MCF 10A (cell line): ENCODE data around the gene GSAP. TPM values are rescaled to one million over a fixed set of nuclear protein-coding genes. Genes with fewer than 3 reads are reported as not detected.

ENCODE experiments used
- BruUV-seq: library from RNA; stranded (reverse); fragments of 400-500 nt; replicated peaks from 2 replicates; lab custom pipeline; 2021; lab: Mats Ljungman, UMichigan
- CTCF ChIA-PET: fragments of 300-600 bp; sonication (Branson Sonifier 250); formaldehyde crosslinking; extraction: SDS; loops from one replicate; lab custom pipeline; 2021; ENCODE audit warnings: antibody characterized with exemption, inconsistent platforms; lab: Yijun Ruan, JAX
- POLR2A ChIA-PET: fragments of 300-600, 350-650 bp; sonication (Branson Sonifier 250); formaldehyde crosslinking; extraction: SDS; loops from one replicate; lab custom pipeline; 2020; ENCODE audit warnings: antibody characterized with exemption, inconsistent platforms; lab: Yijun Ruan, JAX
- DNase-seq: peaks from one replicate; pipeline ENCODE4 v3.0.0-alpha.2; 2018; ENCODE audit not compliant: unreplicated experiment
- H3K27ac Mint-ChIP-seq: one replicate; pipeline ENCODE4 v1.8.0; 2022; ENCODE audit warnings: mild to moderate bottlenecking, low read depth, mixed read lengths; ENCODE audit not compliant: unreplicated experiment
- H3K27me3 Mint-ChIP-seq: one replicate; pipeline ENCODE4 v1.8.0; 2022; ENCODE audit warnings: mixed read lengths; ENCODE audit not compliant: insufficient read depth, unreplicated experiment
- H3K36me3 Mint-ChIP-seq: one replicate; pipeline ENCODE4 v1.8.0; 2022; ENCODE audit warnings: mild to moderate bottlenecking, moderate library complexity, mixed read lengths; ENCODE audit not compliant: insufficient read depth, unreplicated experiment
- H3K4me1 Mint-ChIP-seq: one replicate; pipeline ENCODE4 v1.8.0; 2022; ENCODE audit warnings: mixed read lengths; ENCODE audit not compliant: insufficient read depth, unreplicated experiment
- H3K4me3 Mint-ChIP-seq: one replicate; pipeline ENCODE4 v1.8.0; 2022; ENCODE audit warnings: mild to moderate bottlenecking, moderate library complexity, mixed read lengths; ENCODE audit not compliant: unreplicated experiment
- H3K9me3 Mint-ChIP-seq: one replicate; pipeline ENCODE4 v1.8.0; 2022; ENCODE audit warnings: mixed read lengths; ENCODE audit not compliant: unreplicated experiment
- CTCF ChIP-seq: fragments of 200-600 bp; IDR thresholded peaks from one replicate; pipeline ENCODE4 v1.8.0; 2022; ENCODE audit warnings: antibody characterized with exemption, mild to moderate bottlenecking; ENCODE audit not compliant: unreplicated experiment
- intact Hi-C: fragments of 100-400 bp; cut with micrococcal nuclease; formaldehyde crosslinking; loops from 2 replicates; pipeline ENCODE4 v1.14.1; 2022
- total RNA-seq: library from RNA; stranded (reverse); gene quantifications from 2 replicates; pipeline ENCODE4 v1.2.3, GENCODE V29; 2022

GSAP gene
- total RNA-seq, 1 experiment from 2014 or later, result 13.7 TPM

GRCh38 chr7:77425101-77426051 is 9.2 kb upstream of the GSAP start:
- peak; percentile 38 for DNase-seq
- ChIA-PET POLR2A (interaction anchor here (0.6 to 2.9 kb wide), 5 partner anchors 10 to 372 kb away, joined by 3 to 25 read pairs (median 3); partner anchors contain the start of genes GSAP and PTPN12), CTCF (interaction anchor here (0.7 to 1.0 kb wide), 3 partner anchors 11 to 66 kb away, joined by 3 to 5 read pairs (median 5); no protein-coding TSS in a partner anchor)
- peak overlapping the region; percentile 40 for H3K4me3 Mint-ChIP-seq
- intact Hi-C loops, result no loop called here
- peak overlapping the region; percentile 44 for H3K27ac Mint-ChIP-seq
- no peak for TF ChIP-seq CTCF
- no peaks in the 10 kb centered on the region for H3K27me3 Mint-ChIP-seq
- peaks cover 19% of the 10 kb centered on the region for H3K4me1 Mint-ChIP-seq
- H3K36me3 Mint-ChIP-seq, result no peaks in the 10 kb centered on the region
- no TSS peak for BruUV-seq
- no peaks in the 10 kb centered on the region for H3K9me3 Mint-ChIP-seq

GRCh38 chr7:77422500-77422899 is 6.4 kb upstream of the GSAP start:
- ChIA-PET CTCF (interaction anchor here (0.6 to 0.7 kb wide), 2 partner anchors 18 to 22 kb away, joined by 3 read pairs; no protein-coding TSS in a partner anchor), POLR2A (no interaction called here)
- H3K36me3 Mint-ChIP-seq, result no peaks in the 10 kb centered on the region
- intact Hi-C loops, result no loop called here
- no peak overlapping the region for H3K27ac Mint-ChIP-seq
- no peak for TF ChIP-seq CTCF
- H3K27me3 Mint-ChIP-seq, result no peaks in the 10 kb centered on the region
- no TSS peak for BruUV-seq
- no peak for DNase-seq
- H3K9me3 Mint-ChIP-seq, result no peaks in the 10 kb centered on the region
- H3K4me1 Mint-ChIP-seq, result peaks cover 13% of the 10 kb centered on the region
- no peak overlapping the region for H3K4me3 Mint-ChIP-seq

GRCh38 chr7:77420986-77421672 is 5.0 kb upstream of the GSAP start:
- Mint-ChIP-seq H3K27me3 (no peaks in the 10 kb centered on the region), H3K9me3 (no peaks in the 10 kb centered on the region), H3K27ac (no peak overlapping the region), H3K4me3 (no peak overlapping the region), H3K36me3 (no peaks in the 10 kb centered on the region), H3K4me1 (peaks cover 6% of the 10 kb centered on the region)
- ChIA-PET CTCF (no interaction called here), POLR2A (no interaction called here)
- BruUV-seq, result no TSS peak
- intact Hi-C loops, result no loop called here
- DNase-seq, result no peak
- no peak for TF ChIP-seq CTCF

- H3K27me3 Mint-ChIP-seq, result no peaks in the 10 kb centered on the region
- intact Hi-C loops, result no loop called here
- no peak overlapping the region for H3K27ac Mint-ChIP-seq
- ChIA-PET CTCF (no interaction called here), POLR2A (interaction anchor here (0.7 kb wide), 1 partner anchor 19 kb away, joined by 3 read pairs; no protein-coding TSS in a partner anchor)
- H3K4me3 Mint-ChIP-seq, result no peak overlapping the region
- H3K4me1 Mint-ChIP-seq, result peaks cover under 1% of the 10 kb centered on the region
- BruUV-seq, result no TSS peak
- H3K36me3 Mint-ChIP-seq, result no peaks in the 10 kb centered on the region
- no peak for TF ChIP-seq CTCF
- H3K9me3 Mint-ChIP-seq, result no peaks in the 10 kb centered on the region
- no peak for DNase-seq
Observed at GRCh38 chr7:77420438-77420837, 4.3 kb upstream of the GSAP start.
